Stimulated activated CD4-positive, alpha-beta T cell treated with anti-CD3 and anti-CD28 coated beads, Interleukin-12 subunit alpha, Interleukin-12 subunit beta, amount 100 ng/mL, for 4 hours (primary cell): ENCODE measurements around the gene BARX1.
"Not testable (repeated sequence)": the region's sequence is repeated elsewhere in the genome, so short reads cannot be mapped to it uniquely, and the experiment has no call there.

Source experiments
- DNase-seq: peaks from one replicate; pipeline ENCODE4 v3.0.0-alpha.2; 2020

The BARX1 gene

GRCh38 chr9:93950619-93951601 lies 4.2 kb downstream of the BARX1 start:
- DNase-seq = no peak

- no peak for DNase-seq
Observed at GRCh38 chr9:93949694-93950449, 5.3 kb downstream of the BARX1 start.

GRCh38 chr9:93949073-93949693 lies 6.0 kb downstream of the BARX1 start:
- DNase-seq = no peak

- DNase-seq = no peak
Observed at GRCh38 chr9:93948441-93949072, 6.6 kb downstream of the BARX1 start.

GRCh38 chr9:93947409-93948070 lies 7.6 kb downstream of the BARX1 start:
- no peak for DNase-seq

GRCh38 chr9:93946338-93946712 lies 8.8 kb downstream of the BARX1 start:
- DNase-seq = no peak

- DNase-seq = no peak
Observed at GRCh38 chr9:93945400-93946337, 9.5 kb downstream of the BARX1 start.

- no peak for DNase-seq
Observed at GRCh38 chr9:93944011-93944410, 11.1 kb downstream of the BARX1 start.

GRCh38 chr9:93942161-93942560 lies 13.0 kb downstream of the BARX1 start:
- no peak for DNase-seq

GRCh38 chr9:93941493-93941892 lies 13.7 kb downstream of the BARX1 start:
- no peak for DNase-seq

- no peak for DNase-seq
Observed at GRCh38 chr9:93940951-93941350, 14.2 kb downstream of the BARX1 start.

- DNase-seq = not testable (repeated sequence)
Observed at GRCh38 chr9:93939589-93939988, 15.6 kb downstream of the BARX1 start.

- DNase-seq = no peak
Observed at GRCh38 chr9:93937193-93937592, 18.0 kb downstream of the BARX1 start.

- no peak for DNase-seq
Observed at GRCh38 chr9:93931905-93932304, 23.2 kb downstream of the BARX1 start.

- no peak for DNase-seq
Observed at GRCh38 chr9:93930070-93930469, 25.1 kb downstream of the BARX1 start.

GRCh38 chr9:93929231-93929630 lies 25.9 kb downstream of the BARX1 start:
- DNase-seq = no peak

GRCh38 chr9:93922535-93922934 lies 32.6 kb downstream of the BARX1 start:
- no peak for DNase-seq

- DNase-seq = no peak
Observed at GRCh38 chr9:93920131-93920800, 34.9 kb downstream of the BARX1 start.

GRCh38 chr9:93918061-93918460 lies 37.1 kb downstream of the BARX1 start:
- no peak for DNase-seq

GRCh38 chr9:93917121-93917853 lies 37.9 kb downstream of the BARX1 start:
- DNase-seq = no peak
